Measurements from ENCODE around the gene PIGL. TPM values are rescaled to one million over a fixed set of nuclear protein-coding genes. Genes with fewer than 3 reads are reported as not detected.
A peak's percentile ranks its signal among the peaks of the same experiment; 100 is the strongest.

PIGL gene
- total and polyA plus RNA-seq, 4 experiments from 2014 or later: 8.1 to 71.1 (median 44.0) TPM

GRCh38 chr17:16346721-16347271, 129.8 kb downstream of the PIGL start:
- Mint-ChIP-seq H3K4me3 (no peak overlapping the region), H3K27me3 (no peaks in the 10 kb centered on the region), H3K27ac (peak overlapping the region in 1 of 7 donors; percentile 4), H3K36me3 (peaks cover 8 to 19% of the 10 kb centered on the region in 2 donors), H3K9me3 (no peaks in the 10 kb centered on the region), H3K4me1 (peaks cover under 1 to 2% (median 1%) of the 10 kb centered on the region in 4 donors)
- intact Hi-C loops (cut with micrococcal nuclease): no loop called here
- ChIA-PET POLR2A (ENCODE audit: partially characterized antibody) (no interaction called here), CTCF (ENCODE audit: partially characterized antibody) (interaction anchor here (3.0 kb wide), 1 partner anchor 17 kb away, joined by 8 read pairs; no protein-coding TSS in a partner anchor)
- no peaks in the 10 kb centered on the region for H3K36me3 ChIP-seq (ENCODE audit: insufficient read depth, low read length)
- no peaks in the 10 kb centered on the region for H3K27me3 ChIP-seq (ENCODE audit: insufficient read depth, low read length)
- DNase-seq: no peak
- peaks cover 3% of the 10 kb centered on the region for H3K4me1 ChIP-seq (ENCODE audit: insufficient read depth, low read length)
- no peaks in the 10 kb centered on the region for H3K9me3 ChIP-seq (ENCODE audit: control insufficient read depth in 1 of 2, low read length in 2 of 2)
- no peak overlapping the region for H3K27ac ChIP-seq (ENCODE audit: low read depth, low read length)
- H3K4me3 ChIP-seq (ENCODE audit: low read length in 2 of 2): no peak overlapping the region

DNA sequence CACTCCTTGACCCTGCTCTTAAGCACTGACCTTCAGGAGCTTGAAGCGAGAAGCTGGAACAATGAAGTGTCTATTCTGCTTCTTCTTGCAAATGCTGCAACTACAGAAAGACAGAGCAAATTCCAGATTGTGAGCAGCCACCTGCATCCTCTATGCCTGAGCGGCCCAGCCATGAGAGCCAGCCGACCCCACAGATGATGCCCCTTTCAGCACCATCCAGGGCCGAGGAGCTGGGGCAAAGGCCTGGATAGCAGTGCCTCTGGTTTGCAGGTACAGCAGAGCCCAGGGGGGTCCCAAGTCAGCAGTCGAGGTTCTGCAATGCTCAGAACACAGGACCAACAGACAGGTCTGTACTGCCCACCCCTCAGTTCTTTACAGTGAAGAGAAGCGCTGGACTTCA, 131.6 kb downstream of the PIGL start:
- no peak overlapping the region for H3K27ac Mint-ChIP-seq
- intact Hi-C loops (cut with micrococcal nuclease): no loop called here

GRCh38 chr17:16349431-16349830, 132.4 kb downstream of the PIGL start:
- Mint-ChIP-seq H3K9me3 (no peaks in the 10 kb centered on the region), H3K36me3 (peaks cover 0 to 9% of the 10 kb centered on the region in 2 donors), H3K4me3 (no peak overlapping the region), H3K27ac (peak overlapping the region in 2 of 7 donors; percentile 29 to 73), H3K27me3 (no peaks in the 10 kb centered on the region), H3K4me1 (peaks cover 9 to 17% (median 15%) of the 10 kb centered on the region in 4 donors)
- H3K9me3 ChIP-seq (ENCODE audit: control insufficient read depth in 1 of 2, low read length in 2 of 2): no peaks in the 10 kb centered on the region
- H3K4me3 ChIP-seq (ENCODE audit: low read length in 2 of 2): no peak overlapping the region
- DNase-seq: no peak
- intact Hi-C loops (cut with micrococcal nuclease): no loop called here
- H3K4me1 ChIP-seq (ENCODE audit: insufficient read depth, low read length): peaks cover 12% of the 10 kb centered on the region
- H3K36me3 ChIP-seq (ENCODE audit: insufficient read depth, low read length): no peaks in the 10 kb centered on the region
- ChIA-PET CTCF (ENCODE audit: partially characterized antibody) (interaction anchor here (1.5 to 5.2 kb wide), 3 partner anchors 13 to 104 kb away, joined by 3 to 44 read pairs (median 7); no protein-coding TSS in a partner anchor), POLR2A (ENCODE audit: partially characterized antibody) (interaction anchor here (0.7 kb wide), 1 partner anchor 897 kb away, joined by 3 read pairs; no protein-coding TSS in a partner anchor)
- no peak overlapping the region for H3K27ac ChIP-seq (ENCODE audit: low read depth, low read length)
- no peaks in the 10 kb centered on the region for H3K27me3 ChIP-seq (ENCODE audit: insufficient read depth, low read length)

More for the DNA sequence above, 131.6 kb downstream of the PIGL start:
- Histone ChIP-seq H3K27me3 (ENCODE audit: insufficient read depth, low read length) (no peaks in the 10 kb centered on the region), H3K27ac (ENCODE audit: low read depth, low read length) (no peak overlapping the region), H3K36me3 (ENCODE audit: insufficient read depth, low read length) (no peaks in the 10 kb centered on the region), H3K4me3 (ENCODE audit: low read length in 2 of 2) (no peak overlapping the region), H3K4me1 (ENCODE audit: insufficient read depth, low read length) (peaks cover 12% of the 10 kb centered on the region), H3K9me3 (ENCODE audit: control insufficient read depth in 1 of 2, low read length in 2 of 2) (no peaks in the 10 kb centered on the region)
- CTCF ChIA-PET (ENCODE audit: partially characterized antibody): interaction anchor here (1.2 to 3.0 kb wide), 3 partner anchors 15 to 105 kb away, joined by 3 to 8 read pairs (median 3); no protein-coding TSS in a partner anchor
- H3K4me3 Mint-ChIP-seq: no peak overlapping the region
- POLR2A ChIA-PET (ENCODE audit: partially characterized antibody): no interaction called here
- peaks cover 0 to 15% of the 10 kb centered on the region in 2 donors for H3K36me3 Mint-ChIP-seq
- no peaks in the 10 kb centered on the region for H3K27me3 Mint-ChIP-seq
- no peaks in the 10 kb centered on the region for H3K9me3 Mint-ChIP-seq
- no peak for DNase-seq
- peaks cover 7 to 12% (median 10%) of the 10 kb centered on the region in 4 donors for H3K4me1 Mint-ChIP-seq

DNA sequence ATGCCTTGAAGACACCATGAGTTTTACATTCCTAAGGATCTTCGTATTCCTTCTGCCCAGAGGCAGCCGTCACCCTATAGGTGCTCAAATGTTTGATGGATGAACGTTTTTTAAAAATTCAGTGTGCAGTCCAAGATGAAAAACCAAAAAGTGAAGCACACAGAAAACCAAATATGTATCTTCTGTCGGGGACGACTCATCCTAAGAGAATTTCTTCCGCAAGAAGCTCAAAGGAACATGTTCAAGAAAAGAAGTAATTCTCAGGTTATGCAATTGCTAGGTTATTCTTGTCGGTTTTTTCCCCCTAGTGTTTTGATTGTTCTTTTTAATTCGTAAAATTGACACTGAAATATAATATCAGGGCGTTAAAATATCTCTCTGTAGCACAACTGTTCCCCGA, 134.8 kb downstream of the PIGL start:
- DNase-seq: no peak
- Mint-ChIP-seq H3K27ac (peak overlapping the region in 5 of 7 donors; percentile 45 to 91 (median 79)), H3K36me3 (peaks cover 0 to 6% of the 10 kb centered on the region in 2 donors), H3K4me3 (peak overlapping the region; percentile 91 to 97 (median 94)), H3K4me1 (peaks cover 9 to 17% (median 15%) of the 10 kb centered on the region in 4 donors), H3K9me3 (no peaks in the 10 kb centered on the region), H3K27me3 (no peaks in the 10 kb centered on the region)
- CTCF ChIA-PET (ENCODE audit: partially characterized antibody): interaction anchor here (1.0 to 5.2 kb wide), 7 partner anchors 11 to 184 kb away, joined by 3 to 44 read pairs (median 3); no protein-coding TSS in a partner anchor
- Histone ChIP-seq H3K9me3 (ENCODE audit: control insufficient read depth in 1 of 2, low read length in 2 of 2) (no peaks in the 10 kb centered on the region), H3K4me1 (ENCODE audit: insufficient read depth, low read length) (peaks cover 12% of the 10 kb centered on the region), H3K27ac (ENCODE audit: low read depth, low read length) (no peak overlapping the region), H3K27me3 (ENCODE audit: insufficient read depth, low read length) (no peaks in the 10 kb centered on the region), H3K36me3 (ENCODE audit: insufficient read depth, low read length) (no peaks in the 10 kb centered on the region), H3K4me3 (ENCODE audit: low read length in 2 of 2) (peak overlapping the region; percentile 44 to 66)
- POLR2A ChIA-PET (ENCODE audit: partially characterized antibody): interaction anchor here (1.7 to 2.3 kb wide), 3 partner anchors 29 to 135 kb away, joined by 6 to 18 read pairs (median 14); partner anchors contain the start of genes PIGL and UBB
- intact Hi-C loops (cut with micrococcal nuclease): loop anchor here (2.0 to 5.0 kb wide), 3 partner anchors 65 to 135 kb away; partner anchors contain the start of gene PIGL

DNA sequence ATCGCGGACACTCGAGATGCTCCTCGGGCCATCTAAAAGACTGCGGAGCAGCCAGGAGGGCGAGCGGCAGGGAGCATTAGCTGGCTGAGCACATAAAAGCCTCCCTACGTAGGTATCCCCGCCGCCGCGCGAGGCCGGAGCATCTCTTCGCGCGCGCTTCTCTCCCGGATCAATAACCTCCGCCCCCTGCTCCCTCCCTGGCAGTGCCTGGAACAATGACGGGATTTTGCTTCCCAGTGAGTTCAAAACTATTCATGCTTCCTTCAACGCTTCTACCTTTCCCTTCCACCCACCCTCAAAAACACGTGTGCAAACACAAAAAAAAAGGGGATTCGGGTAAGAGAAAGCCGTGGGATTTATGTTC, 135.3 kb downstream of the PIGL start:
- Mint-ChIP-seq H3K36me3 (peaks cover 0 to 6% of the 10 kb centered on the region in 2 donors), H3K27me3 (no peaks in the 10 kb centered on the region), H3K27ac (peak overlapping the region in 6 of 7 donors; percentile 45 to 91 (median 79)), H3K4me1 (peaks cover 9 to 17% (median 15%) of the 10 kb centered on the region in 4 donors), H3K9me3 (no peaks in the 10 kb centered on the region), H3K4me3 (peak overlapping the region; percentile 91 to 97 (median 94))
- peak overlapping the region; percentile 47 for H3K27ac ChIP-seq (ENCODE audit: low read depth, low read length)
- no peaks in the 10 kb centered on the region for H3K27me3 ChIP-seq (ENCODE audit: insufficient read depth, low read length)
- H3K4me1 ChIP-seq (ENCODE audit: insufficient read depth, low read length): peaks cover 12% of the 10 kb centered on the region
- H3K9me3 ChIP-seq (ENCODE audit: control insufficient read depth in 1 of 2, low read length in 2 of 2): no peaks in the 10 kb centered on the region
- H3K4me3 ChIP-seq (ENCODE audit: low read length in 2 of 2): peak overlapping the region; percentile 44 to 66
- no peaks in the 10 kb centered on the region for H3K36me3 ChIP-seq (ENCODE audit: insufficient read depth, low read length)
- ChIA-PET CTCF (ENCODE audit: partially characterized antibody) (interaction anchor here (1.0 to 5.2 kb wide), 9 partner anchors 11 to 283 kb away, joined by 3 to 44 read pairs (median 3); no protein-coding TSS in a partner anchor), POLR2A (ENCODE audit: partially characterized antibody) (interaction anchor here (0.7 to 2.3 kb wide), 8 partner anchors 11 to 719 kb away, joined by 3 to 18 read pairs (median 8); partner anchors contain the start of genes PIGL, TRPV2 and UBB)
- peak in 3 of 5 donors; percentile 8 to 13 (median 10) for DNase-seq
- intact Hi-C loops (cut with micrococcal nuclease): loop anchor here (2.0 to 5.0 kb wide), 3 partner anchors 65 to 135 kb away; partner anchors contain the start of gene PIGL

GRCh38 chr17:16352667-16353316, 135.8 kb downstream of the PIGL start:
- H3K9me3 Mint-ChIP-seq: no peaks in the 10 kb centered on the region
- Histone ChIP-seq H3K9me3 (ENCODE audit: control insufficient read depth in 1 of 2, low read length in 2 of 2) (no peaks in the 10 kb centered on the region), H3K27me3 (ENCODE audit: insufficient read depth, low read length) (no peaks in the 10 kb centered on the region), H3K36me3 (ENCODE audit: insufficient read depth, low read length) (no peaks in the 10 kb centered on the region), H3K4me1 (ENCODE audit: insufficient read depth, low read length) (peaks cover 12% of the 10 kb centered on the region), H3K4me3 (ENCODE audit: low read length in 2 of 2) (peak overlapping the region; percentile 44 to 66), H3K27ac (ENCODE audit: low read depth, low read length) (peak overlapping the region; percentile 47)
- DNase-seq: peak in 4 of 5 donors; percentile 13 to 58 (median 44)
- peak overlapping the region; percentile 91 to 97 (median 94) for H3K4me3 Mint-ChIP-seq
- intact Hi-C loops (cut with micrococcal nuclease): loop anchor here (1.0 to 5.0 kb wide), 4 partner anchors 29 to 136 kb away; partner anchors contain the start of genes PIGL and UBB
- H3K27me3 Mint-ChIP-seq: no peaks in the 10 kb centered on the region
- ChIA-PET CTCF (ENCODE audit: partially characterized antibody) (interaction anchor here (0.9 to 5.2 kb wide), 9 partner anchors 10 to 283 kb away, joined by 3 to 44 read pairs (median 5); partner anchors contain the start of genes PIGL and UBB), POLR2A (ENCODE audit: partially characterized antibody) (interaction anchor here (0.6 to 2.3 kb wide), 14 partner anchors 11 to 718 kb away, joined by 3 to 18 read pairs (median 6); partner anchors contain the start of genes LRRC75A, NCOR1, PIGL and TRPV2)
- H3K36me3 Mint-ChIP-seq: peaks cover 0 to 6% of the 10 kb centered on the region in 2 donors
- H3K4me1 Mint-ChIP-seq: peaks cover 9 to 17% (median 15%) of the 10 kb centered on the region in 4 donors
- peak overlapping the region; percentile 26 to 91 (median 79) for H3K27ac Mint-ChIP-seq

Measured in CD4-positive, alpha-beta memory T cell (primary cell).